ENCODE data around the gene ICAM5.

DNA sequence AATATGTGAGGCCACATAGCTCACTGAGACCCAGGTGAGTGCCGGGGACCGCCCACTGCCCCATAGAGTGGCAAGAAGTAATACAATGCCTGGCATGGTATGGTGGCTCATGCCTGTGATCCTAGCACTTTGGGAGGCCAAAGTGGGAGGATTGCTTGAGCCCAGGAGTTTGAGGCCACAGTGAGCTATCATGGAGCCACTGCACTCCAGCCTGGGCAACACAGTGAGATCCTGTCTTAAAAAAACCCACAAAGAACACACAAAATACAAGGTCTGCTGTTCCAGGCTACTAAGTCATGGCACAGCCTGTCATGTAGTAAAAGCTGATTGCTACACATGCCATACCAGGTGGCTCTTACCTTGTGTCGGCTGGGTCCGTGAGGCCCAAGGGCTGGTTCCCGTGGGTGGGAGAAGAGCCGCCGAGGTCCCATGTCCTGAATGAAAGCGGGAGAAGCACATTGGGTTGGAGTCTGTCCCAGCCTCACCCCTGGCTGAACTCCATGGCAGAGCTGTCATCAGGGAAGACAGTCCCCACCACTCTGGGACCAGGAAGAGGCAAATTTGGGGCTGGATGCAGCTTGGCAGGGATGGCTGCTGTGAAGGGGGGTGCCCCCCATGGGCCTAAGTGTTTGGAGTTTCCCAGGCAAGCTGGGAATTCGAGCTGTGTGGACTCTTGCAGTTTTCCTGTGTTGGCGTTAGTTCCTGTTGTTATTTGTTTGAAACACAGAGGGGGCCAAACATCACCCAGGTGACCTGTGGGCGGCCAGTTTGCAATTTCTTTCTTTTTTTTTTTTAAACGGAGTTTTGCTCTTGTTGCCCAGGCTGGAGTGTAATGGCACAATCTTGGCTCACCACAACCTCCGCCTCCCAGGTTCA, 29.3 kb downstream of the ICAM5 start:
- TF ChIP-seq, protein P1, sequence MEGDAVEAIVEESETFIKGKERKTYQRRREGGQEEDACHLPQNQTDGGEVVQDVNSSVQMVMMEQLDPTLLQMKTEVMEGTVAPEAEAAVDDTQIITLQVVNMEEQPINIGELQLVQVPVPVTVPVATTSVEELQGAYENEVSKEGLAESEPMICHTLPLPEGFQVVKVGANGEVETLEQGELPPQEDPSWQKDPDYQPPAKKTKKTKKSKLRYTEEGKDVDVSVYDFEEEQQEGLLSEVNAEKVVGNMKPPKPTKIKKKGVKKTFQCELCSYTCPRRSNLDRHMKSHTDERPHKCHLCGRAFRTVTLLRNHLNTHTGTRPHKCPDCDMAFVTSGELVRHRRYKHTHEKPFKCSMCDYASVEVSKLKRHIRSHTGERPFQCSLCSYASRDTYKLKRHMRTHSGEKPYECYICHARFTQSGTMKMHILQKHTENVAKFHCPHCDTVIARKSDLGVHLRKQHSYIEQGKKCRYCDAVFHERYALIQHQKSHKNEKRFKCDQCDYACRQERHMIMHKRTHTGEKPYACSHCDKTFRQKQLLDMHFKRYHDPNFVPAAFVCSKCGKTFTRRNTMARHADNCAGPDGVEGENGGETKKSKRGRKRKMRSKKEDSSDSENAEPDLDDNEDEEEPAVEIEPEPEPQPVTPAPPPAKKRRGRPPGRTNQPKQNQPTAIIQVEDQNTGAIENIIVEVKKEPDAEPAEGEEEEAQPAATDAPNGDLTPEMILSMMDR (IDR thresholded peaks at IDR 0.05; ENCODE audit: insufficient read depth, low read length, poor library complexity, severe bottlenecking), result no peak
- TF ChIP-seq EZH2phosphoT487 (conservative IDR thresholded peaks at IDR 0.05; ENCODE audit: low read length), result no peak

Data from SU-DHL-6 (cell line).